SK-N-SH (cell line): ENCODE measurements around the gene SLC1A3. TPM values are rescaled to one million over a fixed set of nuclear protein-coding genes. Genes with fewer than 3 reads are reported as not detected.

Experiments used
- CTCF ChIA-PET: fragments of 300-600, 350-600 bp; formaldehyde crosslinking; extraction: SDS; loops from one replicate; lab custom pipeline; 2021; lab: Yijun Ruan, JAX
- POLR2A ChIA-PET: fragments of 350-600 bp; sonication (Branson Sonifier 250); formaldehyde crosslinking; extraction: SDS; loops from one replicate; lab custom pipeline; 2020; ENCODE audit warnings: antibody characterized with exemption, inconsistent platforms; lab: Yijun Ruan, JAX
- DNase-seq: peaks from one replicate; pipeline ENCODE4 v3.0.0; 2012
- H2AFZ ChIP-seq: fragments of 200-600 bp; sonication (generic); 2 replicates; pipeline ENCODE4 v1.8.1; 2016; ENCODE audit warnings: antibody characterized with exemption, mild to moderate bottlenecking, low read depth
- H3F3A ChIP-seq: fragments of 200-600 bp; sonication (generic); replicated peaks from 2 replicates; pipeline ENCODE3; 2016; ENCODE audit warnings: antibody characterized with exemption, mild to moderate bottlenecking; ENCODE audit not compliant: insufficient read depth
- H3K27ac ChIP-seq, 2 experiments: fragments of 200-500 bp in 1 of 2; fragments of 200-600 bp in 1 of 2; sonication (Bioruptor generic) in 1 of 2; sonication (generic), shearing (Covaris generic) in 1 of 2; 2 replicates each; pipeline versions ENCODE4 v1.5.1 to v1.6.1; 2014 to 2016; ENCODE audit warnings: low read depth in 2 of 2, inconsistent platforms in 1 of 2, low read length in 1 of 2, mild to moderate bottlenecking in 1 of 2, mixed read lengths in 1 of 2
- H3K27me3 ChIP-seq: fragments of 200-600 bp; sonication (generic), shearing (Covaris generic); 2 replicates; pipeline ENCODE4 v1.6.1; 2016; ENCODE audit warnings: mixed run types; ENCODE audit not compliant: insufficient read depth
- H3K36me3 ChIP-seq, 2 experiments: fragments of 200-500 bp in 1 of 2; fragments of 200-600 bp in 1 of 2; sonication (Bioruptor generic) in 1 of 2; sonication (generic) in 1 of 2; replicated peaks in 1 of 2; 2 replicates each; pipeline versions ENCODE3 to v1.5.1; 2014 to 2016; ENCODE audit warnings: low read length in 1 of 2, mild to moderate bottlenecking in 1 of 2; ENCODE audit not compliant: insufficient read depth in 2 of 2, control insufficient read depth in 1 of 2
- H3K4me1 ChIP-seq, 2 experiments: fragments of 200-500 bp in 1 of 2; fragments of 200-600 bp in 1 of 2; sonication (Bioruptor generic) in 1 of 2; sonication (generic), shearing (Covaris generic) in 1 of 2; 2 replicates each; pipeline versions ENCODE4 v1.5.1 to v1.6.1; 2014 to 2016; ENCODE audit warnings: low read depth in 1 of 2, low read length in 1 of 2, mixed run types in 1 of 2; ENCODE audit not compliant: insufficient read depth in 2 of 2, control insufficient read depth in 1 of 2
- H3K4me2 ChIP-seq: fragments of 200-600 bp; sonication (generic), shearing (Covaris generic); 2 replicates; pipeline ENCODE4 v1.6.1; 2017; ENCODE audit warnings: mixed run types
- H3K4me3 ChIP-seq, 2 experiments: fragments of 200-500 bp in 1 of 2; fragments of 200-600 bp in 1 of 2; sonication (Bioruptor generic) in 1 of 2; sonication (generic), shearing (Covaris generic) in 1 of 2; 2 replicates each; pipeline versions ENCODE4 v1.5.1 to v1.8.1; 2014 to 2016; ENCODE audit warnings: low read depth in 2 of 2, inconsistent platforms in 1 of 2, low read length in 1 of 2, mild to moderate bottlenecking in 1 of 2, mixed read lengths in 1 of 2, moderate library complexity in 1 of 2
- H3K79me2 ChIP-seq: fragments of 200-600 bp; sonication (generic); 2 replicates; pipeline ENCODE4 v1.8.1; 2017; ENCODE audit warnings: mild to moderate bottlenecking; ENCODE audit not compliant: insufficient read depth
- H3K9ac ChIP-seq: fragments of 200-600 bp; sonication (generic); 2 replicates; pipeline ENCODE4 v1.6.1; 2017; ENCODE audit warnings: mixed run types
- H3K9me2 ChIP-seq: fragments of 200-600 bp; sonication (generic); 2 replicates; pipeline ENCODE4 v1.6.1; 2017; ENCODE audit warnings: mixed run types
- H3K9me3 ChIP-seq: fragments of 200-600 bp; sonication (generic); 2 replicates; pipeline ENCODE4 v1.6.1; 2017; ENCODE audit warnings: mixed run types, mild to moderate bottlenecking, moderate library complexity
- H4K20me1 ChIP-seq: fragments of 200-600 bp; sonication (generic); 2 replicates; pipeline ENCODE4 v1.6.1; 2017; ENCODE audit warnings: mild to moderate bottlenecking, mixed run types; ENCODE audit not compliant: insufficient read depth
- CTCF ChIP-seq: fragments of 200-600 bp; sonication (generic); IDR thresholded peaks from 2 replicates; pipeline ENCODE4 v1.6.1; 2017; ENCODE audit warnings: antibody characterized with exemption, mild to moderate bottlenecking, moderate library complexity
- EP300 ChIP-seq, 2 experiments: IDR thresholded peaks; 2 replicates each; pipeline versions ENCODE4 v1.4.0 to v1.6.1; 2012; ENCODE audit warnings: borderline replicate concordance in 1 of 2, low read depth in 1 of 2, low read length in 1 of 2
- FOSL2 ChIP-seq: IDR thresholded peaks from 2 replicates; pipeline ENCODE4 v1.4.0; 2012; ENCODE audit warnings: low read depth, mild to moderate bottlenecking, moderate library complexity, borderline replicate concordance
- FOXM1 ChIP-seq: IDR thresholded peaks from 2 replicates; pipeline ENCODE4 v1.4.0; 2012; ENCODE audit warnings: low read depth, mild to moderate bottlenecking
- GABPA ChIP-seq: IDR thresholded peaks from 2 replicates; pipeline ENCODE4 v1.4.0; 2012; ENCODE audit warnings: low read depth, mild to moderate bottlenecking
- NFIC ChIP-seq: IDR thresholded peaks from 2 replicates; pipeline ENCODE4 v1.4.0; 2012; ENCODE audit warnings: borderline replicate concordance
- NRF1 ChIP-seq: IDR thresholded peaks from 2 replicates; pipeline ENCODE4 v1.6.1; 2012; ENCODE audit warnings: low read depth, mild to moderate bottlenecking, low read length
- RAD21 ChIP-seq: IDR thresholded peaks from 2 replicates; pipeline ENCODE4 v1.6.1; 2012; ENCODE audit warnings: mild to moderate bottlenecking, low read length
- RCOR1 ChIP-seq: fragments of 150-350 bp; IDR thresholded peaks from 2 replicates; pipeline ENCODE4 v1.6.1; 2017; ENCODE audit warnings: antibody characterized with exemption, low read length
- USF2 ChIP-seq: fragments of 150-350 bp; IDR thresholded peaks from 2 replicates; pipeline ENCODE4 v1.6.1; 2017; ENCODE audit warnings: antibody characterized with exemption, low read length, low read depth, borderline replicate concordance
- WGBS: methylation state at CpG from one replicate; pipeline ENCODE4 v1.1.6; 2017; ENCODE audit warnings: low lambda C conversion rate; 5-methylcytosine and 5-hydroxymethylcytosine counted together
- polyA plus RNA-seq, 3 experiments: library from polyadenylated mRNA; depleted of rRNA; stranded (reverse); fragments of >200 nt; gene quantifications; 2 replicates each; pipeline ENCODE4 v1.2.3, GENCODE V29; 2012
- TF ChIP-seq, protein P1 (sequence below): IDR thresholded peaks from 2 replicates; pipeline ENCODE4 v1.4.0; 2012; ENCODE audit warnings: low read depth, borderline replicate concordance
- TF ChIP-seq, protein P2 (sequence below): IDR thresholded peaks from 2 replicates; pipeline ENCODE4; 2012
- TF ChIP-seq, protein P3 (sequence below): IDR thresholded peaks from 2 replicates; pipeline ENCODE4 v1.6.1; 2012; ENCODE audit warnings: mild to moderate bottlenecking, low read depth, low read length, moderate library complexity

Gene SLC1A3
- polyA plus RNA-seq, 1 of the 3 experiments (the other 2 are of a cell fraction) = not detected

DNA sequence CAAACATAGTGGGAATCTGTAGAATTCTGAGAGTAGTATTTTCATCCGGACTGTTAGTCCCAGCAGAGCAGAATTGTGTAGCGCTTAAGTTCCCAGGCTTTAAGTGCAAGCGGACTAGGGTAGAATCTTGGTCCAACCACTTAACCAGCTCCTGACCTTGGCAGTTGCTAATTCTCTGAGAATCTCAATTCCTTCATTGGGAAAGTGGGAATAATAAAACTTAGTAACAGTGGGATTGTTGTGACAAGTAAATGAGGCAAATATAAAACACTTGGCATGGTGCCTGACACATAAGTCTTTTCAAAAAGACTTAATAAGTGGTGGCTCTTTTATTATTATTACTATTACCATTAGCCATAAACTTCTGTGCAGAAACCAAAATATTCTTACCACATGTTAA lies 8.4 kb upstream of the SLC1A3 start:
- Histone ChIP-seq H3F3A (no peaks in the 10 kb centered on the region), H3K9me3 (no peaks in the 10 kb centered on the region), H2AFZ (no peak overlapping the region), H3K79me2 (no peaks in the 10 kb centered on the region), H3K36me3 (no peaks in the 10 kb centered on the region), H3K4me3 (no peak overlapping the region), H3K9ac (no peak overlapping the region), H3K27ac (no peak overlapping the region), H3K4me1 (no peaks in the 10 kb centered on the region), H3K4me2 (no peak overlapping the region), H4K20me1 (no peaks in the 10 kb centered on the region), H3K9me2 (no peaks in the 10 kb centered on the region), H3K27me3 (peaks cover 6% of the 10 kb centered on the region; the same call in 1 of the 2 replicates)
- DNase-seq = no peak
- ChIA-PET POLR2A (no interaction called here), CTCF (interaction anchor here (1.1 kb wide), 1 partner anchor 12 kb away, joined by 3 read pairs; no protein-coding TSS in a partner anchor)
- 14% methylated on average over 3 of the region's 3 CpGs for WGBS
- TF ChIP-seq NFIC = no peak
- TF ChIP-seq RAD21 = no peak
- no peak for TF ChIP-seq USF2
- TF ChIP-seq, protein P1, sequence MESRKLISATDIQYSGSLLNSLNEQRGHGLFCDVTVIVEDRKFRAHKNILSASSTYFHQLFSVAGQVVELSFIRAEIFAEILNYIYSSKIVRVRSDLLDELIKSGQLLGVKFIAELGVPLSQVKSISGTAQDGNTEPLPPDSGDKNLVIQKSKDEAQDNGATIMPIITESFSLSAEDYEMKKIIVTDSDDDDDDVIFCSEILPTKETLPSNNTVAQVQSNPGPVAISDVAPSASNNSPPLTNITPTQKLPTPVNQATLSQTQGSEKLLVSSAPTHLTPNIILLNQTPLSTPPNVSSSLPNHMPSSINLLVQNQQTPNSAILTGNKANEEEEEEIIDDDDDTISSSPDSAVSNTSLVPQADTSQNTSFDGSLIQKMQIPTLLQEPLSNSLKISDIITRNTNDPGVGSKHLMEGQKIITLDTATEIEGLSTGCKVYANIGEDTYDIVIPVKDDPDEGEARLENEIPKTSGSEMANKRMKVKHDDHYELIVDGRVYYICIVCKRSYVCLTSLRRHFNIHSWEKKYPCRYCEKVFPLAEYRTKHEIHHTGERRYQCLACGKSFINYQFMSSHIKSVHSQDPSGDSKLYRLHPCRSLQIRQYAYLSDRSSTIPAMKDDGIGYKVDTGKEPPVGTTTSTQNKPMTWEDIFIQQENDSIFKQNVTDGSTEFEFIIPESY = no peak
- TF ChIP-seq RCOR1 = no peak
- TF ChIP-seq, protein P2, sequence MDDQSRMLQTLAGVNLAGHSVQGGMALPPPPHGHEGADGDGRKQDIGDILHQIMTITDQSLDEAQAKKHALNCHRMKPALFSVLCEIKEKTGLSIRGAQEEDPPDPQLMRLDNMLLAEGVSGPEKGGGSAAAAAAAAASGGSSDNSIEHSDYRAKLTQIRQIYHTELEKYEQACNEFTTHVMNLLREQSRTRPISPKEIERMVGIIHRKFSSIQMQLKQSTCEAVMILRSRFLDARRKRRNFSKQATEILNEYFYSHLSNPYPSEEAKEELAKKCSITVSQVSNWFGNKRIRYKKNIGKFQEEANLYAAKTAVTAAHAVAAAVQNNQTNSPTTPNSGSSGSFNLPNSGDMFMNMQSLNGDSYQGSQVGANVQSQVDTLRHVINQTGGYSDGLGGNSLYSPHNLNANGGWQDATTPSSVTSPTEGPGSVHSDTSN = no peak
- no peak for TF ChIP-seq FOXM1
- TF ChIP-seq, protein P3, sequence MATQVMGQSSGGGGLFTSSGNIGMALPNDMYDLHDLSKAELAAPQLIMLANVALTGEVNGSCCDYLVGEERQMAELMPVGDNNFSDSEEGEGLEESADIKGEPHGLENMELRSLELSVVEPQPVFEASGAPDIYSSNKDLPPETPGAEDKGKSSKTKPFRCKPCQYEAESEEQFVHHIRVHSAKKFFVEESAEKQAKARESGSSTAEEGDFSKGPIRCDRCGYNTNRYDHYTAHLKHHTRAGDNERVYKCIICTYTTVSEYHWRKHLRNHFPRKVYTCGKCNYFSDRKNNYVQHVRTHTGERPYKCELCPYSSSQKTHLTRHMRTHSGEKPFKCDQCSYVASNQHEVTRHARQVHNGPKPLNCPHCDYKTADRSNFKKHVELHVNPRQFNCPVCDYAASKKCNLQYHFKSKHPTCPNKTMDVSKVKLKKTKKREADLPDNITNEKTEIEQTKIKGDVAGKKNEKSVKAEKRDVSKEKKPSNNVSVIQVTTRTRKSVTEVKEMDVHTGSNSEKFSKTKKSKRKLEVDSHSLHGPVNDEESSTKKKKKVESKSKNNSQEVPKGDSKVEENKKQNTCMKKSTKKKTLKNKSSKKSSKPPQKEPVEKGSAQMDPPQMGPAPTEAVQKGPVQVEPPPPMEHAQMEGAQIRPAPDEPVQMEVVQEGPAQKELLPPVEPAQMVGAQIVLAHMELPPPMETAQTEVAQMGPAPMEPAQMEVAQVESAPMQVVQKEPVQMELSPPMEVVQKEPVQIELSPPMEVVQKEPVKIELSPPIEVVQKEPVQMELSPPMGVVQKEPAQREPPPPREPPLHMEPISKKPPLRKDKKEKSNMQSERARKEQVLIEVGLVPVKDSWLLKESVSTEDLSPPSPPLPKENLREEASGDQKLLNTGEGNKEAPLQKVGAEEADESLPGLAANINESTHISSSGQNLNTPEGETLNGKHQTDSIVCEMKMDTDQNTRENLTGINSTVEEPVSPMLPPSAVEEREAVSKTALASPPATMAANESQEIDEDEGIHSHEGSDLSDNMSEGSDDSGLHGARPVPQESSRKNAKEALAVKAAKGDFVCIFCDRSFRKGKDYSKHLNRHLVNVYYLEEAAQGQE = no peak
- TF ChIP-seq CTCF = no peak
- TF ChIP-seq FOSL2 = no peak
- TF ChIP-seq GABPA = no peak
- no peak for TF ChIP-seq EP300 (IDR thresholded peaks at IDR 0.05; ENCODE audit: borderline replicate concordance in 1 of 2, low read depth in 1 of 2, low read length in 1 of 2)
- TF ChIP-seq NRF1 = no peak
